AG20443 (cell line): ENCODE results near the gene NEUROG2.
"Not testable (repeated sequence)": the region's sequence is repeated elsewhere in the genome, so short reads cannot be mapped to it uniquely, and the experiment has no call there.

Experiments used
- DNase-seq: peaks from one replicate; pipeline ENCODE4 v3.0.0; 2012; ENCODE audit warnings: low spot score, mixed read lengths

NEUROG2 gene

GRCh38 chr4:112490808-112491207 lies 25.2 kb downstream of the NEUROG2 start:
- not testable (repeated sequence) for DNase-seq

- DNase-seq, result no peak
Observed at GRCh38 chr4:112485930-112486329, 30.1 kb downstream of the NEUROG2 start.

DNA sequence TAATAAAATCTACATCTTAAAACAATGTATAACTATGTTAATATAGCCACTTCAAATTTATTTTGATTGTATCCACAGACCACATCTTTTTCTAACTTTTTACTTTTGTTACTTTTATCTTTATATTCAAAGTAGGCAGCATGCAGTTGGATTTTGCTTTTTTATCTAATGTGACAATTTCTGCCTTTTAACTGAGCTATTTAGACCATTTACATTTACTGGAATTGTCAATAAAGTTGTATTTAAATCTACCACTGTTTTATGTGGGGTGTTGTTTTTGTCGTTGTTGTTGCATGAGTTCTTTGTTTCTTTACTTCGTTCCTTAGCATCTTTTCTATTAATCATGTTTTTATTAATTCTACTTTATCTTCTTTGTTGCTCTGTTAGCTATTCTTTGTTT lies 42.0 kb downstream of the NEUROG2 start:
- no peak for DNase-seq

- DNase-seq, result no peak
Observed at GRCh38 chr4:112472318-112472717, 43.7 kb downstream of the NEUROG2 start.
